Gastrocnemius medialis (tissue), 4 donors: ENCODE data around the gene HDAC4. TPM values are rescaled to one million over a fixed set of nuclear protein-coding genes. Genes with fewer than 3 reads are reported as not detected.

ENCODE experiments used
- ATAC-seq, 2 donors: fragments of 150-250 bp; one replicate each; pipeline ENCODE4 v1.9.1; 2016
- DNase-seq, 2 donors: peaks; one replicate each; pipeline ENCODE4 v3.0.0-alpha.2; 2019
- H3K27ac ChIP-seq, 4 donors: fragments of 200-600 bp; sonication (generic); 1 replicate in 1 of 4; 2 replicates in 3 of 4; pipeline ENCODE4 v1.5.1; 2016 to 2018; ENCODE audit warnings: mild to moderate bottlenecking in 2 of 4, moderate library complexity in 1 of 4
- H3K27me3 ChIP-seq, 3 donors: fragments of 200-600 bp; sonication (generic) in 2 of 3; 1 replicate in 1 of 3; 2 replicates in 2 of 3; pipeline versions ENCODE4 v1.5.1 to v1.6.0; 2016 to 2019; ENCODE audit warnings: mild to moderate bottlenecking in 1 of 3, moderate library complexity in 1 of 3
- H3K36me3 ChIP-seq, 2 donors: fragments of 200-600 bp; sonication (generic) in 1 of 2; one replicate each; pipeline ENCODE4 v1.5.1; 2017 to 2018
- H3K4me1 ChIP-seq, 2 donors: fragments of 200-600 bp; sonication (generic) in 1 of 2; one replicate each; pipeline ENCODE4 v1.5.1; 2016 to 2017; ENCODE audit warnings: mild to moderate bottlenecking in 2 of 2
- H3K4me3 ChIP-seq, 4 donors: fragments of 200-600 bp; sonication (generic) in 3 of 4; 1 replicate in 1 of 4; 2 replicates in 3 of 4; pipeline ENCODE4 v1.5.1; 2016 to 2019; ENCODE audit warnings: mild to moderate bottlenecking in 2 of 4
- H3K9me3 ChIP-seq, 3 donors: fragments of 200-600 bp; sonication (generic) in 2 of 3; 1 replicate in 1 of 3; 2 replicates in 2 of 3; pipeline ENCODE4 v1.5.1; 2016 to 2019
- CTCF ChIP-seq, 5 experiments: fragments of 450-650 bp in 3 of 5; fragments of 200-600 bp in 2 of 5; sonication (generic) in 2 of 5; IDR thresholded peaks in 4 of 5; conservative IDR thresholded peaks in 1 of 5; 1 replicate in 4 of 5; 2 replicates in 1 of 5; pipeline ENCODE4 v1.5.1; 2016 to 2019; ENCODE audit warnings: antibody characterized with exemption in 5 of 5, mild to moderate bottlenecking in 3 of 5, moderate library complexity in 3 of 5
- POLR2A ChIP-seq, 2 donors: fragments of 450-650 bp; IDR thresholded peaks; one replicate each; pipeline ENCODE4 v1.6.1; 2017; ENCODE audit warnings: antibody characterized with exemption in 2 of 2, mild to moderate bottlenecking in 2 of 2, moderate library complexity in 2 of 2
- in situ Hi-C, 4 donors: fragments of 200-750 bp; cut with MboI; loops; one replicate each; pipeline versions ENCODE4 v1.15.0 to v1.8.0; 2017; ENCODE audit warnings: low sequenced_read_pairs in 4 of 4
- intact Hi-C: fragments of 100-400 bp; cut with DNase I; formaldehyde crosslinking; loops from one replicate; pipeline ENCODE4 v1.15.1; 2023; ENCODE audit warnings: low total_unique reads
- total RNA-seq, 4 donors: library from RNA; depleted of rRNA; stranded (reverse); fragments of >200 nt; gene quantifications; one replicate each; pipeline versions ENCODE4 v1.1.0 to v1.2.3, GENCODE V29; 2016

HDAC4 gene
- total RNA-seq, 4 donors from 2014 or later = 23.6 to 257 (median 119) TPM

- Histone ChIP-seq H3K27me3 (no peaks in the 10 kb centered on the region), H3K4me3 (no peak overlapping the region), H3K27ac (peak overlapping the region; percentile 86 to 99 (median 93)), H3K36me3 (no peaks in the 10 kb centered on the region), H3K9me3 (no peaks in the 10 kb centered on the region), H3K4me1 (peaks cover 65% of the 10 kb centered on the region in 2 donors)
- ATAC-seq (no peak), DNase-seq (no peak)
- in situ Hi-C loops (no loop called here), intact Hi-C loops (no loop called here)
- TF ChIP-seq CTCF (IDR thresholded peaks at IDR 0.05 in 4 of 5, conservative IDR thresholded peaks at IDR 0.05 in 1 of 5) (no peak), POLR2A (IDR thresholded peaks at IDR 0.05) (no peak)
Measured at GRCh38 chr2:239230318-239231052, 170.3 kb downstream of the HDAC4 start.

GRCh38 chr2:239229545-239230279 is 171.1 kb downstream of the HDAC4 start:
- no peak for ATAC-seq
- no peak for DNase-seq
- in situ Hi-C loops = loop anchor here in 1 of 4 donors (10.0 kb wide), 1 partner anchor 75 kb away; no protein-coding TSS in a partner anchor
- TF ChIP-seq POLR2A (IDR thresholded peaks at IDR 0.05) = no peak
- no peak for TF ChIP-seq CTCF (IDR thresholded peaks at IDR 0.05 in 4 of 5, conservative IDR thresholded peaks at IDR 0.05 in 1 of 5)
- no peaks in the 10 kb centered on the region for H3K9me3 ChIP-seq
- peak overlapping the region; percentile 86 to 99 (median 93) for H3K27ac ChIP-seq
- intact Hi-C loops = loop anchor here (5.0 kb wide), 1 partner anchor 78 kb away; no protein-coding TSS in a partner anchor
- peaks cover 69% of the 10 kb centered on the region in 2 donors for H3K4me1 ChIP-seq
- no peak overlapping the region for H3K4me3 ChIP-seq
- no peaks in the 10 kb centered on the region for H3K36me3 ChIP-seq
- H3K27me3 ChIP-seq = no peaks in the 10 kb centered on the region

- DNase-seq = peak; percentile 77 to 90
- H3K9me3 ChIP-seq = no peaks in the 10 kb centered on the region
- H3K4me3 ChIP-seq = no peak overlapping the region
- no peaks in the 10 kb centered on the region for H3K36me3 ChIP-seq
- in situ Hi-C loops = loop anchor here in 1 of 4 donors (10.0 kb wide), 1 partner anchor 77 kb away; no protein-coding TSS in a partner anchor
- H3K27ac ChIP-seq = peak overlapping the region; percentile 86 to 99 (median 93)
- intact Hi-C loops = loop anchor here (5.0 kb wide), 1 partner anchor 79 kb away; no protein-coding TSS in a partner anchor
- peak; percentile 51 to 55 for ATAC-seq
- H3K27me3 ChIP-seq = no peaks in the 10 kb centered on the region
- peaks cover 78 to 88% of the 10 kb centered on the region in 2 donors for H3K4me1 ChIP-seq
- peak in 3 of 5 experiments; percentile 20 to 43 (median 28) for TF ChIP-seq CTCF (IDR thresholded peaks at IDR 0.05 in 4 of 5, conservative IDR thresholded peaks at IDR 0.05 in 1 of 5)
- peak; percentile 54 to 75 for TF ChIP-seq POLR2A (IDR thresholded peaks at IDR 0.05)
Measured at GRCh38 chr2:239227661-239228371, 173.0 kb downstream of the HDAC4 start.
